Glutamatergic neuron (in vitro differentiated cells): ENCODE data around the gene COG3. TPM values are rescaled to one million over a fixed set of nuclear protein-coding genes. Genes with fewer than 3 reads are reported as not detected.

Source experiments
- DNase-seq: peaks from one replicate; pipeline ENCODE4 v3.0.0; 2022
- H3K27ac Mint-ChIP-seq: one replicate; pipeline ENCODE4 v1.8.0; 2020; ENCODE audit warnings: mild to moderate bottlenecking, mixed read lengths, inconsistent platforms; ENCODE audit not compliant: unreplicated experiment
- H3K27me3 Mint-ChIP-seq: one replicate; pipeline ENCODE4 v1.8.0; 2020; ENCODE audit warnings: mild to moderate bottlenecking, moderate library complexity, mixed read lengths, inconsistent platforms; ENCODE audit not compliant: unreplicated experiment
- H3K36me3 Mint-ChIP-seq: one replicate; pipeline ENCODE4 v1.8.0; 2020; ENCODE audit warnings: mild to moderate bottlenecking, mixed read lengths, inconsistent platforms; ENCODE audit not compliant: unreplicated experiment
- H3K4me1 Mint-ChIP-seq: one replicate; pipeline ENCODE4 v1.8.0; 2020; ENCODE audit warnings: mild to moderate bottlenecking, low read depth, mixed read lengths, inconsistent platforms; ENCODE audit not compliant: unreplicated experiment
- H3K4me3 Mint-ChIP-seq: one replicate; pipeline ENCODE4 v1.8.0; 2020; ENCODE audit warnings: mild to moderate bottlenecking, mixed read lengths, inconsistent platforms; ENCODE audit not compliant: unreplicated experiment
- H3K9me3 Mint-ChIP-seq: one replicate; pipeline ENCODE4 v1.8.0; 2020; ENCODE audit warnings: mild to moderate bottlenecking, moderate library complexity, mixed read lengths, inconsistent platforms; ENCODE audit not compliant: unreplicated experiment
- total RNA-seq: library from RNA; stranded (reverse); fragmentation: NEBNext Ultra II Directional; extraction: Animal tissue kit (Norgen Biotek cat#: 25700); gene quantifications from one replicate; pipeline ENCODE4 v1.2.1, GENCODE V29; 2021; ENCODE audit not compliant: unreplicated experiment
- TF ChIP-seq, protein P1 (sequence below): fragments of 200-600 bp; sonication (generic); IDR thresholded peaks from one replicate; pipeline ENCODE4 v1.5.0; 2021; ENCODE audit not compliant: partially characterized antibody, unreplicated experiment

COG3 gene
- total RNA-seq, 1 donor from 2014 or later: 25.4 TPM

- no peak overlapping the region for H3K4me3 Mint-ChIP-seq
- H3K9me3 Mint-ChIP-seq: no peaks in the 10 kb centered on the region
- TF ChIP-seq, protein P1, sequence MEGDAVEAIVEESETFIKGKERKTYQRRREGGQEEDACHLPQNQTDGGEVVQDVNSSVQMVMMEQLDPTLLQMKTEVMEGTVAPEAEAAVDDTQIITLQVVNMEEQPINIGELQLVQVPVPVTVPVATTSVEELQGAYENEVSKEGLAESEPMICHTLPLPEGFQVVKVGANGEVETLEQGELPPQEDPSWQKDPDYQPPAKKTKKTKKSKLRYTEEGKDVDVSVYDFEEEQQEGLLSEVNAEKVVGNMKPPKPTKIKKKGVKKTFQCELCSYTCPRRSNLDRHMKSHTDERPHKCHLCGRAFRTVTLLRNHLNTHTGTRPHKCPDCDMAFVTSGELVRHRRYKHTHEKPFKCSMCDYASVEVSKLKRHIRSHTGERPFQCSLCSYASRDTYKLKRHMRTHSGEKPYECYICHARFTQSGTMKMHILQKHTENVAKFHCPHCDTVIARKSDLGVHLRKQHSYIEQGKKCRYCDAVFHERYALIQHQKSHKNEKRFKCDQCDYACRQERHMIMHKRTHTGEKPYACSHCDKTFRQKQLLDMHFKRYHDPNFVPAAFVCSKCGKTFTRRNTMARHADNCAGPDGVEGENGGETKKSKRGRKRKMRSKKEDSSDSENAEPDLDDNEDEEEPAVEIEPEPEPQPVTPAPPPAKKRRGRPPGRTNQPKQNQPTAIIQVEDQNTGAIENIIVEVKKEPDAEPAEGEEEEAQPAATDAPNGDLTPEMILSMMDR: no peak
- H3K27ac Mint-ChIP-seq: no peak overlapping the region
- no peak for DNase-seq
- no peaks in the 10 kb centered on the region for H3K4me1 Mint-ChIP-seq
- no peaks in the 10 kb centered on the region for H3K36me3 Mint-ChIP-seq
- peaks cover 3% of the 10 kb centered on the region for H3K27me3 Mint-ChIP-seq
Measured at GRCh38 chr13:45448965-45449559, 15.7 kb upstream of the COG3 start.

- no peak overlapping the region for H3K4me3 Mint-ChIP-seq
- TF ChIP-seq, protein P1: no peak
- no peaks in the 10 kb centered on the region for H3K9me3 Mint-ChIP-seq
- no peak overlapping the region for H3K27ac Mint-ChIP-seq
- peaks cover 3% of the 10 kb centered on the region for H3K27me3 Mint-ChIP-seq
- no peak for DNase-seq
- H3K4me1 Mint-ChIP-seq: no peaks in the 10 kb centered on the region
- H3K36me3 Mint-ChIP-seq: no peaks in the 10 kb centered on the region
Measured at GRCh38 chr13:45451282-45451681, 13.5 kb upstream of the COG3 start.

GRCh38 chr13:45454204-45454603 lies 10.5 kb upstream of the COG3 start:
- TF ChIP-seq, protein P1: no peak
- Mint-ChIP-seq H3K4me3 (no peak overlapping the region), H3K9me3 (peaks cover 1% of the 10 kb centered on the region), H3K36me3 (no peaks in the 10 kb centered on the region), H3K27ac (no peak overlapping the region), H3K27me3 (no peaks in the 10 kb centered on the region), H3K4me1 (no peaks in the 10 kb centered on the region)
- DNase-seq: no peak

DNA sequence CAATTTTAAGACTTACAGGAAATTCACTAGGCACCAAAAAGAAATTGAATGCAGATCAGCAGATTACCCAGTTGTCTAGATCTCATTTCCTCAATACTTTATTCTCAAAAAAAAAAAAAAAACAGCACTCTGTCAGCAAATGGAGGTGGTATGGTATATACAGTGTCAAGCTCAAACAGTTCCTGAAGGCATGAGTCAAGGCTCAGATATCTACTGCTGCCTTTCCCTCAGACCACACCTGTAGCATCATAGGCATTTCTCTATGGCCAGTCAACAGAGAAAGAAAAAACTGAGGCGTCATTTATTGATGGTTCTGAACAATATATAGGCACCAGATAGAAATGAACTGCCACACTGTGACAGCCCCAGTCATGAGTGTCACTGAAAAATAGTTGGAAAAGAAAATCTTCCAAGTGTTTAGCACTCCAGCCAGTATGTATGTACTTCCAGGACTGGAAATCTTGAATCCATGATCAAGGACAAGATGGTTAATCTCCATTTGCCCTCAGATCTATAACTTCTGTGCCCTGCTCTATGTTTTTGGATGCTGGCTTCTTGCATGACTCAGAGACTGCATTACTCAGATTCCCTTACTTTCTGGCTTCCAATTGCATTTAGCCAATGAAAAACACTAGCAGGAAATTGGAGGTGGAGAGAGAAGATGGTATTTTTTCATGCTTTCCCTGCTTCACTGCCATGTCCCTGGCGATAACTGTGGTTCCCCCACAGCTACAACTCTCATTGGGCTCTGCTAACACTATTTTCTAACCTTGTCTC lies 8.4 kb upstream of the COG3 start:
- no peaks in the 10 kb centered on the region for H3K36me3 Mint-ChIP-seq
- DNase-seq: no peak
- peaks cover 1% of the 10 kb centered on the region for H3K9me3 Mint-ChIP-seq
- no peaks in the 10 kb centered on the region for H3K4me1 Mint-ChIP-seq
- H3K4me3 Mint-ChIP-seq: no peak overlapping the region
- no peak overlapping the region for H3K27ac Mint-ChIP-seq
- TF ChIP-seq, protein P1: no peak
- H3K27me3 Mint-ChIP-seq: no peaks in the 10 kb centered on the region

DNA sequence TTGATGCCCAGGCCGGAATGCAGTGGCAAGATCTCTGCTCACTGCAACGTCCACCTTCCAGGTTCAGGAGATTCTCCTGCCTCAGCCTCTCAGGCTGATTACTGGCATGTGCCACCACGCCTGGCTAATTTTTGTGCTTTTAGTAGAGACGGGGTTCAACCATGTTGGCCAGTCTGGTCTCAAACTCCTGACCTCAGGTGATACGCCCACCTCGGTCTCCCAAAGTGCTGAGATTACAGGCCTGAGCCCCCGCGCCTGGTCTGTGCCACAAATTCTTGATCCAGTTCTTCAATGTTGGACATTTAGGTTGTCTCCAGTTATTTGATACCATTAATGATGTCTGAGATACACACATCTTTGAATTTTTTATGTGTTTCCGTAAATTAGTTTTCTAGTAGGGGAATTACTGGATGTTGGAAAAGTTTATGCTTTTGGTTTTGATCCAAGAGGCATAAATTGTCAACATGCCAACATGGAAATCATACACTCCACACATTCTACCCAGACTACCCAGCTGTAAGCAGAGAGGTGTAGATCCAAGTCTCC lies 525 bp upstream of the COG3 start:
- H3K4me3 Mint-ChIP-seq: peak overlapping the region; percentile 98
- TF ChIP-seq, protein P1: peak; percentile 29
- no peaks in the 10 kb centered on the region for H3K27me3 Mint-ChIP-seq
- peaks cover 13% of the 10 kb centered on the region for H3K4me1 Mint-ChIP-seq
- H3K36me3 Mint-ChIP-seq: no peaks in the 10 kb centered on the region
- peak overlapping the region; percentile 91 for H3K27ac Mint-ChIP-seq
- DNase-seq: no peak
- H3K9me3 Mint-ChIP-seq: peaks cover 7% of the 10 kb centered on the region
